KBM-7 (cell line): ENCODE results near the gene FBXO31.
"Not testable (repeated sequence)": the region's sequence is repeated elsewhere in the genome, so short reads cannot be mapped to it uniquely, and the experiment has no call there.

ENCODE experiments used
- DNase-seq: peaks from one replicate; pipeline ENCODE4 v3.0.0-alpha.2; 2015
- in situ Hi-C: fragments of 300-500 bp; cut with MboI; formaldehyde crosslinking; loops from 2 replicates; pipeline ENCODE4 v1.14.3; 2020; ENCODE audit warnings: low sequenced_read_pairs, low pct_unique_long_range_greater_than_20kb, mixed read lengths

The FBXO31 gene

GRCh38 chr16:87347932-87348615, 35.5 kb downstream of the FBXO31 start:
- no peak for DNase-seq
- in situ Hi-C loops, result no loop called here

- in situ Hi-C loops, result no loop called here
These were observed 37.0 kb downstream of the FBXO31 start for GRCh38 chr16:87346517-87347060.

GRCh38 chr16:87345726-87346424, 37.7 kb downstream of the FBXO31 start:
- in situ Hi-C loops, result no loop called here
- DNase-seq, result no peak

More at GRCh38 chr16:87346517-87347060, 37.0 kb downstream of the FBXO31 start:
- DNase-seq, result no peak

GRCh38 chr16:87344931-87345631, 38.5 kb downstream of the FBXO31 start:
- in situ Hi-C loops, result no loop called here
- no peak for DNase-seq

- in situ Hi-C loops, result no loop called here
- DNase-seq, result no peak
These were observed 39.2 kb downstream of the FBXO31 start for GRCh38 chr16:87344165-87344930.

GRCh38 chr16:87343753-87344050, 39.9 kb downstream of the FBXO31 start:
- in situ Hi-C loops, result no loop called here
- DNase-seq, result no peak

- no peak for DNase-seq
- in situ Hi-C loops, result no loop called here
These were observed 40.4 kb downstream of the FBXO31 start for GRCh38 chr16:87342978-87343752.

GRCh38 chr16:87342504-87342903, 41.1 kb downstream of the FBXO31 start:
- no peak for DNase-seq
- in situ Hi-C loops, result no loop called here

GRCh38 chr16:87340198-87340597, 43.4 kb downstream of the FBXO31 start:
- in situ Hi-C loops, result no loop called here
- DNase-seq, result no peak

- in situ Hi-C loops, DNase-seq: not testable (repeated sequence)
These were observed 43.9 kb downstream of the FBXO31 start for GRCh38 chr16:87339724-87340105.

- in situ Hi-C loops, result no loop called here
- DNase-seq, result no peak
These were observed 44.4 kb downstream of the FBXO31 start for GRCh38 chr16:87339086-87339723.

GRCh38 chr16:87338155-87338765, 45.3 kb downstream of the FBXO31 start:
- in situ Hi-C loops, result no loop called here
- no peak for DNase-seq

- peak; percentile 11 for DNase-seq
- in situ Hi-C loops, result no loop called here
These were observed 46.3 kb downstream of the FBXO31 start for GRCh38 chr16:87337262-87337771.

- in situ Hi-C loops, result no loop called here
- DNase-seq, result no peak
These were observed 46.9 kb downstream of the FBXO31 start for GRCh38 chr16:87336434-87337240.

GRCh38 chr16:87335625-87336433, 47.7 kb downstream of the FBXO31 start:
- no peak for DNase-seq
- in situ Hi-C loops, result no loop called here
